Stimulated activated CD4-positive, alpha-beta T cell treated with anti-CD3 and anti-CD28 coated beads, Interleukin-4, amount 100 ng/mL, for 48 hours (primary cell): ENCODE measurements around the gene ZNF697.
"Not testable (repeated sequence)": the region's sequence is repeated elsewhere in the genome, so short reads cannot be mapped to it uniquely, and the experiment has no call there.

Source experiments
- DNase-seq, 2 donors: peaks; one replicate each; pipeline ENCODE4 v3.0.0-alpha.2; 2020; ENCODE audit warnings: low read depth in 2 of 2

ZNF697 gene

DNA sequence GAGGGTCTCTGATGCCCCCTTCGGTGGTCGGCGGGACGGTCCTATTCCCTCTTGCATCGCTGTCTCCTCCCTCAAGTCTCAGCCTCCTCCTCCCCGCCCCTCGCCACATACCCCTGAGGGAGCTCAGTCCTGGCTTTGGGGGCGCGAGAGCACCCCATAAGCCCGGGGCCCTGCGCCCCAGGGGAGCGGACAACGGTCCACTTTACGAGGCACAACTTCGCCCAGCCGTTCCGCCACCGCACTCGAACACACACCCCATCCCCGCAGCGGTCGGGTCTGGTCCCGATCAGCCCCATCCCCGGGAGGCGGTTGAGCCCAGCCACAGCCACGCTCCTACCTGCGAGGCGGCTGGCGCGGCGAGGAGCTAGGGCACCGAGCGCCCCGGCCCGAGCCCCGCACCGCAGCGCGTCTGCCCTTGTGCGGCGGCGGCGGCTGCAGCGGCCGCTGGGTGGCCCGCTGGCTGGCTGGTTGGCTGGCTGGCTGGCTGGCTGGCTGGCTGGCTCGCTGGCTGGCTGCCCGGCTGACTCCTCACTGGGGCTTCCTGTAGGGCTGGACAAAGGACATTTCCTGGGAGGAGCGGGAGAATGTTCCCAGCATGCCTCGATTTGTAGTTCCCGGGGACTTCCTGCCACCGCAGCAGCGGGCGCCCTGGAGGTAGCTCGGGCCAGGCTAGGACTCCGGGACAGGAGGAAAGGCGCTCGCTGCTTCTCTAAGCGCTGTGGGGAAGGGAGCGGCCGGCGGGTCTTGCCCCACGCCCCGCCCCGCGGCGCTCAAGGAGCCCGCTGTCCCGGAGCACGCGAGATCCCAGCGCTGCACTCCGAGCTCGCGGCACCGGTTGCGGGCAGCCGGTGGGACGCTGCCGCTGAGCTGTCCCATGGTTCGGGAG is at the start of gene ZNF697:
TSS of gene ZNF697 (minus strand) at position 533 of the 886 bp plus-strand sequence. CDS start 22,166 bp downstream, outside the sequence.
- DNase-seq, result peak; percentile 41 to 50

- DNase-seq, result no peak
These were observed 49.5 kb upstream of the ZNF697 start for GRCh38 chr1:119697598-119697997.

- not testable (repeated sequence) for DNase-seq
These were observed 48.8 kb upstream of the ZNF697 start for GRCh38 chr1:119696863-119697262.

- DNase-seq, result no peak
These were observed 41.4 kb upstream of the ZNF697 start for GRCh38 chr1:119689511-119689910.

- DNase-seq, result no peak
These were observed 40.7 kb upstream of the ZNF697 start for GRCh38 chr1:119688810-119689209.

DNA sequence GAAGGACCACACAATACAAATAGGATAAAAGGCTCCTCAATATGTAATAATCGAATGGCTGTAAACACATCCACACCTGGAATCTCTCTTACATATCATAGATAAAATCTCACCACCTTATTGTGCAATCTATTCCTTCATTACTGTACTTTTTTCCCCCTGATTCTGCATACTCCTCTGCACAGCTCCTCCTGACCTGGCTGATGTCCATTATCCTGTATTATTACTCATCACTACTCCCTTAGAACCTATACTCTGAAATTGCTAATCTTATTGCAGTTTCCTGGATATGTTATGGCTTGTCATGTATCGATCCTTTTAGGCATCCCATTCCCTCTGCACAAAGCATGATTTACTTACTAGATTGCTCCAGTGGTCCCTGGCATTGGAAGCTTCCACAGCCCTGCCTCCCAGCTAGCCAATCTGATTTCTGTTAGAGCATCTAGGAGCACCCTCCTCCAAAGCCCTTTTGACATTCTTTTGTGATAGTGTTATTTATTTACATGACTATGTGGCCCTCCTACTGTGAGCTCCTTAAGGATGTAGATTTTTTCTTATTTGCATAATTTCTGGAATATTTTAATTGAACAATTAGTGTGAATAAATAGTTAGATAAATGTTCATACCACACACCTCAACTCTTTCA is 39.5 kb upstream of the ZNF697 start:
- DNase-seq, result no peak

DNA sequence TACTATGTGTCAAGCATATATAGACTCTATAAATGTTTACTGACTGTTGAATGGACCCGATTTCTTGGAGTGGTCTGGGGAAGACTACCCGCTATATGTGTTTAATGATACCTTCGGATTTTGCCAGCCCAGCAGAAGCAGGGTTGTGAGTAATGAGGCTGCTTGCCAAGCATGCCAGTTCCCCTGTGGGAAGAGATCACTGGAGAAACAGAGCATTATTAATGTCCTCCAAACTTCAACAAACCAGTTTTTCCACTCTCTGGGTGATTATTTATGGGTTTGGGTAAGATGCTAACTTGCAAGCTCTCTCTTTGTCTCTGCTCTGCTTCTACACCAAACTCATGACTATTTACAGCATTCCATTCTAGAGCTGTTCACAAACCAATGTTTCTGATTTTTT is 38.6 kb upstream of the ZNF697 start:
- DNase-seq, result no peak

DNA sequence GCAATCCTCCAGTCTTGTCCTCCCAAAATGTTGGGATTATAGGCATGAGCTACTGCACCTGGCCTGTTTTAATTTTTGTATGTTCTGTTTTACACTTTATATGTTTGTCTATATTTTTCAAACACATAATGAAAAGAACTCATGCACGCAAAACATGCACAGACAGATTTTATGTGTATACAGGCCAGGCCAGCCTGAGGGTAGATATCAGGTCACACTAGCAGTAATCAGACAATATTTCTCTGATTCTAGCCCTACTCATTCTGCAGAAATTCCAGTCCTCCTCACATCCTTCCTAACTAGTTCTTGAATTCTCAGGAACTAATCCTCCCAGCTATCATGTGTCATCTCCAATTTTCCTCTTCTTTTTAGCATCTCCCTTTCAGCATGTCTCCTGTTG is 35.8 kb upstream of the ZNF697 start:
- no peak for DNase-seq

GRCh38 chr1:119682141-119682540 is 34.1 kb upstream of the ZNF697 start:
- DNase-seq, result no peak

DNA sequence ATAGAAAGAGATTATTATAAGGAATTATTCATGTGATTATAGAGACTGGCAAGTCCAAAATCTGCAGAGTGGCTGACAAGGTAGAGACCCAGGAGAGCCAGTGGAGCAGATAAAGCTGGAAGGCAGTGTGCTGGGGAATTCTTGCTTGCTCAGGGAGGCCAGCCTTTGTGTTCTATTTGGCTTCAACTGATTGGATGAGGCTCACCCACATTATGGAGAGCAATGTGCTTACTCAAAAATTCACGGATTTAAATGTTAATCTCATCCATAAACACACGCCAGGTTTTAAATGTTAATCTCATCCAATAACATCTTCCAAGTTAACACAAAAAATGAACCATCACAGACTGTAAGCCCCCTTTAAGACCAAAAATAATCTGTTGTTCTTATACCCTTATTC is 33.5 kb upstream of the ZNF697 start:
- DNase-seq, result no peak

DNA sequence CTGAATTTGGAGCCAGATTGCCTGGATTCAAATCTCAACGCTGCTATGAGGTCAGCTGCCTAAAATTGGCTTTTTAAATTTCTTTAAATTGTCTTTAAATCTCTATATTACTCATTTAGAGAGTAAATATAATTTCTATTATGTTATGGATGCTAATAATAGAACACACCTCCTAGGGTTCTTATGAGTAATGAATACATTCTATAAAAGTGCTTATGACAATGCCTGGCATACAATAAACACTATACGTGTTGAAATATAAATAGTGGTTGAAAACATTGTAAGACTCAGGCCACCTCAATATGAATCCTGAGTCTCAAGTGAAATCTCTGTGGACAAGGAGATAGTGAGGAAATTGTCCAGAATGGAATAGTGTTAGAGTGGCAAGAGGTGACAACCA is 32.7 kb upstream of the ZNF697 start:
- DNase-seq, result no peak

GRCh38 chr1:119680193-119680592 is 32.1 kb upstream of the ZNF697 start:
- no peak for DNase-seq

GRCh38 chr1:119679223-119679622 is 31.2 kb upstream of the ZNF697 start:
- no peak for DNase-seq

DNA sequence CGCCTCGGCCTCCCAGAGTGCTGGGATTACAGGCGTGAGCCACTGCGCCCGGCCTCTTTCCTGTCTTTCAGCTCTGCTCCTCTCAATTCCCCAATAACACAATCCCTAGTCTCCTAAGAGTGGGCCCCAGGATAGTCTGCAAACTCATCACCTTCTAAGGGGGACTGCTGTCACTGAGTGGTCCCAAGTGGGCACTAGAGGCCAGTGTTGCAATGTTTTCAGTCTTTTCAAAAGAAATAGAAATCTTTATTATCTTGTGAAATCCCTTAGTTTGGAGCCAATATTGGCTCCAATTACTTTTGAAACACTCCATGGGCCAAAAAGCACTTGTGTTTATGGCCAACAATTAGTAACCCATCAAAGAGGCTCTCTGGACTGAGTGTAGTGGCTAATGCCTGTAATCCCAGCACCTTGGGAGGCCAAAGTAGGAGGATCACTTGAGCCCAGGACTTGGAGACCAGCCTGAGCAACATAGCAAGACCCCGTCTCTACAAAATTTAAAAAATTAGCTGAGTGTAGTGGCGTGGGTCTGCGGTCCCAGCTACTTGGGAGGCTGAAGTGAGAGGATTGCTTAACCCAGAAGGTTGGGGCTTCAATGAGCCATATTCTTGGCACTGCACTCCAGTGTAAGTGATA is 28.6 kb upstream of the ZNF697 start:
- no peak for DNase-seq

DNA sequence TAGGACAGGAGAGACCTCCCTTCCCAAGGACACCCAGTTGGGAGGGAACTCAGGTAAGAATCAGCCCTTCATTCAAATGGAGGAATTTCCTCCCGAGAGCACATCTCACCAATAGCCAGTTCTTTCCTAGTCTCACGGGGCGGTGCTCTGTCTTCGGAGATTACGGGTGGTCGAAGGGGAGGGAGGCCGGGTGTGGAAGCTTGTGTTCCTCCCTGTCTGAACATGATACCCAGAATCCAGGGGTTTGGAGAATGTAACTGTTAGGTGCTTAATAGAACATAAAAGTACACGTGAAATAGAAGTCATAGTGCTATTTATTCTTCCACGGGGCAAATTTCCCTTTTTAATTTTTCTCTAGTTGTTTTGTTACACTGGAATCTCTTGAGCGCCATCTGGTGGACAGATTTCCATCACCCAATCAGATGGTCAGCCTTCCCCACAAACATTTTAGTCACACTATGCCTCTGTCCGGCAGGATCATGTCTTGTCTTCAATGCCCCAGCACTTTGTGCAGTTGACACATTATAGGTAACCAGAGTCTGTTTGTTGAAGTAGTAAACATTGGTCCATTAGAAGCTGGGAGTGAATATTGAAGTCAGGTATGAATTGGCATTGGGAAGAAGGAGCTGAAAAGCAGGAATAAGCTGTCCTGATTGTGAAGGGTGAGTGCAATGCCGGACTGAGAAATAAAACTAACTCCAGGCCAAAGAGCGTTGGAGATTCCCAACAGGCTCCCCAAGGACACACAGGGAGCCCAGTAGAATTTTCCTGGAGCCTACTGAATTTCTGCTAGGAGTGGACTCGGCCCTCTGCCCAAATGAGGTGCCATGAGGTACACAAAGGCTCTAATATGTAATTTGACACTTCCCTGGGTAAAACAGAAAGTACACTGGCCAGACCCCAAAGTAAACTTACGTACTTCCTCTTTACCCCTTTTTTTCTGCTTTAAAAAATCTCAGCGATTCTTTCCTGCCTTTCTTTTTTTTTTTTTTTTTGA is 27.6 kb upstream of the ZNF697 start:
- DNase-seq, result peak; percentile 61 to 62

DNA sequence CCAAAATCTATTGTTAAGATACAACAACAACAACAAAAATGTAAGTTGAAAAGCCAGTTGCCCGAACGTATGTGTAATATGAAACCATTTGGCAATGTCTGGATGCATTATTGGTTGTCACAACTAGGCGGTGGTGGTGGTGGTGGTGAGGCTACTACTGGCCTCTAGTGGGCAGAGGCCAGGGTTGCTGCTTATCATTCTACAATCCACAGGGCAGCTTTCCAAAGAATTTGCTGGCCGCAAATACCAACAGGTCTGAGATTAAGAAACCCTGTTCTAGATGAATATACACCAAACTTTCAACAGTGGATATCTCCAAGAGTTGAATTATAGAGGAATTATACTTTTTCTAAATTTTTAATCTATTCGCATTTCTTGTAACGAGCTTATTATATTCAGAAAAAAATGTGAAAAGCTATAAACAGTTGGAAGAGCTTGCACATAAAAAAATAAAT is 26.8 kb upstream of the ZNF697 start:
- DNase-seq, result peak; percentile 14 to 31

DNA sequence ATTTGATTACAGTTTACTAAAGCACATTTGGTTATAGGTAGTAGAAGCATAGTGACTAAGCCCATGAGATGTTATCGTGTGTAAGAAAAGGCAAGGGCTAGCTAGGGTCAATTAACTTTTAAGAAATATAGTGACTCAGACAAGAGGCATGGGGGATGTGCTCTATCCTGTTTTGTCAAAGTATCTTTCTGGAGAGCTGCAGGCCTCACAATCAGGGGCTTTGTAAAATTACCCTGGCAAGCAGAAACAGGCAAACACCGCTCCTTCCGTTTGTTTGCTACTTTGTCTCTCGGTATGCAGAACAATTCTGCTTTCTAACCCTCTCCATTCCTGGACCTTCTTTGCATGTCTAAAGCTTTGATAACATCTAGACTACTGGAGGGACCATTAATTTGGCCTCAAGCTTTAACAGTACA is 26.1 kb upstream of the ZNF697 start:
- DNase-seq, result no peak

DNA sequence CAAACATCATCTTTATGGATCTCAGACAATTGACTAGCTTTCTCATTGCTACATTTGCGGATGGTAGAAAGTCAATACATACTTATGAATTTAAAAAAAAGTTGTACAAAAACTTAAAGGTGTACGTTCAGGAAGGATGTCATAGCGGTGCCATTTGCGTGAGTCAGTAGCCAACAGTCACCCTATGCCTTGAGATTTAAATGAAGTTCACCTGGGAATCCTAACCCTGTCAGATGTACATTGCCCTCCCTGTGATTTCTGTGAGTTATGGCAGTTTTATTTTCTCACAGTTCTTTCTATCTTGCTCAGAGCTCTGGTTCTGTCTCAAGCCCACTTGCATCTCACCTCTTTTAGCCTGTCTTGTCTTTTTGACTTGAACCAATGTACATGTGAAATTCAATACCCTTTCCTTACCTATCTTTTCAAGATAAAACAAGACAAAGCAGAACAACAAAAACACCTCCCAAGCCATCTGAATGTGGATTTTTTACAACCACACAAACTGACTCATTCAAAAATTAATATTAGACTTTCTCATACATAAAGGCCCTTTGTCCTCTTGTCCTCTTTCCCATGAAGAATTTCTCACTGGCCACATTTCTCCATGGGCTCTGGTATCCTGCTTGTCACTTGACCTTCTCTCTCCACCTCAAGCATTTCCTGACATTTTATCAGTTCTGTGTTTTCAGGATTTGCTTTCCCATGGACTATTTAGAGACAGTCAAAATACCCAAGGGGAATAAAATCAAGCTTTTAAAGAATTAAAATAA is 25.3 kb upstream of the ZNF697 start:
- DNase-seq, result no peak

DNA sequence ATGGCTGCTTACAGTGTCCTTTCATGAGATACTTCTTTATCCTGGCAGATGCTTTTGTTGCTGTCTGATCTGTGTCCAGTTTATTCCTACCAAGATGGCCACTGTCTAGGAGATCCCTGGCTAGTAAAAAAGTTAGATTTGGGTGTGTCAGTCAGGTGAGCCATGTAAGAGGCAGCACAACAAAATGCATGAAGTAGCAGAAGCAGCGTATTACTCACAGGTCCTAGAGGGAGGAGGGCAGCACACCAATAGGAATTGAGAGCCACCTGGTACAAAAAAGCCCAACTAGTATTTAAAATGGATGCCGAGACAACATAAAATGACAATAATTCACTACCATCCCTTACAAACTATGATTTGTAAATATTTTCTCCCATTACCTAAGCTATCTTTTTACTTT is 22.8 kb upstream of the ZNF697 start:
- DNase-seq, result no peak

DNA sequence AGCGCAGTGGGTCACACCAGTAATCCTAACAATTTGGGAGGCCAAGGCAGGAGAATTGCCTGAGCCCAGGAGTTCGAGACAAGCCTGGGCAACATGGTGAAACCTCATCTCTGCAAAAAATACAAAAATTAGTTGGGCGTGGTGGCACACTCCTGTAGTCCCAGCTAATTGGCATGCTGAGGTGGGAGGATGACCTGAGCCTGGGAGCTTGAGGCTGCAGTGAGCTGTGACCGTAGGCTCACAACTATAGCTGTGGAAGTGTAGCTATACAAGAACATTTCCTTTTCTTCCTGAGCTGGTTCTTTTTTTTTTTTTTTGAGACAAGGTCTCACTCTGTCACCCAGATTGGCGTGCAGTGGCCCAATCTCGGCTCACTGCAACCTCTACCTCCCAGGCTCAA is 19.1 kb upstream of the ZNF697 start:
- no peak for DNase-seq

GRCh38 chr1:119664067-119664466 is 16.0 kb upstream of the ZNF697 start:
- DNase-seq, result no peak
